AG10803 (cell line): ENCODE results near the gene PLD6.

Source experiments
- DNase-seq: peaks from one replicate; pipeline ENCODE4 v3.0.0; 2010; ENCODE audit warnings: low read depth
- H3K4me3 ChIP-seq: 2 replicates; pipeline ENCODE4 v1.5.1; 2011; ENCODE audit warnings: mild to moderate bottlenecking, low read length, control low read depth
- TF ChIP-seq, protein P1 (sequence below): conservative IDR thresholded peaks from 2 replicates; pipeline ENCODE4 v1.5.1; 2011; ENCODE audit warnings: mild to moderate bottlenecking, low read length, control low read depth, inconsistent platforms

PLD6 gene

DNA sequence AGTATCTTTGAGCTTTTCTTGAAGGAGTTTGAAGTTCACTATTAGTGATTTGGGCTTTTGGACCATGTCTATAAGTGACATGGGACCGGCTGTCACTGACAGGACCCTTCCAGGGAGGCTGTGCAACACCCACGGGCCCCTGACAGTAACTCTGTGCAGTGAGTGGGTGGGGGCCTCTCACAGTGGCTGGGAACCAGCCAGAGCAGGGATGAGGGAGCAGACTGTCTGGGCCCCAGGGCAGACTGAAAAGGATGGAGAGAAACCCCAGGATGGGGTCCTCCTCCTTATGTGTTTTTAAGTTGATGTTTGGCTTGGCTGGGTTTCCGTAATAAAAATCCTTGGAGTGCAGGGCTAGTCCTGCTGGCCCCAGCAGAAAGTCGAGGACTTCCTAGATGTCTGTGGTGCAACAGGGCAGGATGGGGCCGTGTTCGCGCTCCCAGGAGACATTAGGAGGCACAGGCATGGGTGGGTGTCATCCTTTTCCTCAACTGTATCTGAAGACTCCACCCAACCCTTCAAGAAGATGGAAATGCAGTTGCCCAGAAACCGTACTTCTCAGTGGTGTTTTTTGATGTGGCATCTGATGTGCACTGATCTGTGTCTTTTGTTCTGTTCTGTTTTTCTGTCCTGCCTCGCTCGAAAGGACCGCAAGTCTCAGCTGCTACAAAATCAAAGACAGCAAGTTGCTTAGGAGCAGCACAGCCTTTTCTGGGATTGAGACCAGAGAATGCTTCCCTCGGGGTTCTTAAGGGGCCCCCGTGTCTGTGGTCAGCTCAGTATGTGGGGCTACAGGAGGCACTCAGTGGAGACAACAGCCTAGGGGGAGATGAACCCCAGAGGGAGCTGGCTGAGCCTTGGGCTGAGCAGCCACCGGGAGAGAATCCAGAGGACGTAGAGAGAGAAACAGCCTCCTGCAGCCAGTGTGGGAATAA lies 24.2 kb downstream of the PLD6 start:
- no peak overlapping the region for H3K4me3 ChIP-seq
- no peak for DNase-seq
- TF ChIP-seq, protein P1, sequence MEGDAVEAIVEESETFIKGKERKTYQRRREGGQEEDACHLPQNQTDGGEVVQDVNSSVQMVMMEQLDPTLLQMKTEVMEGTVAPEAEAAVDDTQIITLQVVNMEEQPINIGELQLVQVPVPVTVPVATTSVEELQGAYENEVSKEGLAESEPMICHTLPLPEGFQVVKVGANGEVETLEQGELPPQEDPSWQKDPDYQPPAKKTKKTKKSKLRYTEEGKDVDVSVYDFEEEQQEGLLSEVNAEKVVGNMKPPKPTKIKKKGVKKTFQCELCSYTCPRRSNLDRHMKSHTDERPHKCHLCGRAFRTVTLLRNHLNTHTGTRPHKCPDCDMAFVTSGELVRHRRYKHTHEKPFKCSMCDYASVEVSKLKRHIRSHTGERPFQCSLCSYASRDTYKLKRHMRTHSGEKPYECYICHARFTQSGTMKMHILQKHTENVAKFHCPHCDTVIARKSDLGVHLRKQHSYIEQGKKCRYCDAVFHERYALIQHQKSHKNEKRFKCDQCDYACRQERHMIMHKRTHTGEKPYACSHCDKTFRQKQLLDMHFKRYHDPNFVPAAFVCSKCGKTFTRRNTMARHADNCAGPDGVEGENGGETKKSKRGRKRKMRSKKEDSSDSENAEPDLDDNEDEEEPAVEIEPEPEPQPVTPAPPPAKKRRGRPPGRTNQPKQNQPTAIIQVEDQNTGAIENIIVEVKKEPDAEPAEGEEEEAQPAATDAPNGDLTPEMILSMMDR, result no peak

GRCh38 chr17:17180741-17181525 lies 25.2 kb downstream of the PLD6 start:
- no peak for DNase-seq
- no peak overlapping the region for H3K4me3 ChIP-seq
- TF ChIP-seq, protein P1, result no peak

- DNase-seq, result no peak
- TF ChIP-seq, protein P1, result no peak
- no peak overlapping the region for H3K4me3 ChIP-seq
Observed at GRCh38 chr17:17180141-17180603, 26.0 kb downstream of the PLD6 start.

DNA sequence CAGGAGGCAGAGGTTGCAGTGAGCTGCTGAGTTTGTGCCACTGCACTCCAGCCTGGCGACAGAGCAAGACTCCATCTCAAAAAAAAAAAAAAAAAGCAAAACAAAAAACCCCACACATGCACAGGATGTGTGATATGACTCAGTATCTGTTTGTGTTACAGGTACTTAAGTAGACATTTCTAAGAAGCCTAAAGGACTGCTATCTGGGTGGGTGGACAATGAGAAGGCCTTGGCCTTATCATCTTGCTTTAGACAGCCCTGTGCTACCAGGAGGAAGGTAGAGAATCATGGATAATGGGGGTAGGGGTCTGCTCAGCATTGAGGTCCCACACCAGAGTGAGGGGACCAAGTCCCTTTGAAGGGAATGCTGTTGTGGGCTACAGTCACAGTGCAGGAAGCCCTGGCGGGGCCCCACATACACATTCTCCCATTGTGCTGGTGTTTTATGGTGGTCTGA lies 26.7 kb downstream of the PLD6 start:
- TF ChIP-seq, protein P1, result no peak
- no peak for DNase-seq
- no peak overlapping the region for H3K4me3 ChIP-seq

- TF ChIP-seq, protein P1, result no peak
- no peak for DNase-seq
- H3K4me3 ChIP-seq, result no peak overlapping the region
Observed at GRCh38 chr17:17177176-17177575, 29.0 kb downstream of the PLD6 start.

DNA sequence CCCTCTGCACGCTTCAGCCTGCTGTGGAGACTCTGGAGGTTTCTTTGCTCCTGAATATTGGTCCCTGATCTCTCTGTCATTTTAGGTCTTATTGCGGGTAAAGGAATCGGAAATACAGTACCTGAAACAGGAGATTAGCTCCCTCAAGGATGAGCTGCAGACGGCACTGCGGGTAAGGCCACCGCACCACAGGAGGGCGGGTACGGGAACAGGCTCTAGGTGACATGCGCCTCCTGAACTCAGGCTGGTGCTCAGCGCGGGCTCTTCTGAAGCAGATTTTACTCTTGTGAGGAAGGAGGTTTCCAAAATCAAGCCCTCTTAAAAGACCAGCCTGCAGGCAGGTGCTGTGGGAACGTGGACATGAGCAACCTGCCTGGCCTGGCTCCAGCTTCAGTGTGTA lies 29.8 kb downstream of the PLD6 start:
- no peak for DNase-seq
- H3K4me3 ChIP-seq, result no peak overlapping the region
- TF ChIP-seq, protein P1, result no peak

- no peak for DNase-seq
- TF ChIP-seq, protein P1, result no peak
- no peak overlapping the region for H3K4me3 ChIP-seq
Observed at GRCh38 chr17:17175917-17176316, 30.2 kb downstream of the PLD6 start.
